ENCODE data around the gene ERC2. TPM values are rescaled to one million over a fixed set of nuclear protein-coding genes. Genes with fewer than 3 reads are reported as not detected.

ERC2 gene
- total RNA-seq, 2 donors from 2014 or later, result 1.2 TPM; not detected in 1

- peaks cover 0 to 9% of the 10 kb centered on the region in 2 donors for H3K4me1 ChIP-seq (ENCODE audit: control insufficient read depth in 1 of 2, low read depth in 2 of 2)
- no peak for ATAC-seq (ENCODE audit: insufficient number of reproducible peaks, low FRiP score, low read depth)
These were observed 330.9 kb downstream of the ERC2 start for GRCh38 chr3:56137415-56137814.

GRCh38 chr3:56136514-56136913 lies 331.8 kb downstream of the ERC2 start:
- DNase-seq (ENCODE audit: low spot score) (no peak), ATAC-seq (ENCODE audit: insufficient number of reproducible peaks, low FRiP score, low read depth) (no peak)
- Histone ChIP-seq H3K4me1 (ENCODE audit: control insufficient read depth in 1 of 2, low read depth in 2 of 2) (peaks cover 0 to 18% of the 10 kb centered on the region in 2 donors), H3K36me3 (no peaks in the 10 kb centered on the region), H3K9me3 (no peaks in the 10 kb centered on the region), H3K4me3 (no peak overlapping the region), H3K27ac (no peak overlapping the region), H3K27me3 (replicated peaks; ENCODE audit: insufficient read depth) (no peaks in the 10 kb centered on the region)
- TF ChIP-seq CTCF (IDR thresholded peaks at IDR 0.05), result no peak

More at GRCh38 chr3:56137415-56137814, 330.9 kb downstream of the ERC2 start:
- Histone ChIP-seq H3K36me3 (no peaks in the 10 kb centered on the region), H3K9me3 (no peaks in the 10 kb centered on the region), H3K27me3 (replicated peaks; ENCODE audit: insufficient read depth) (no peaks in the 10 kb centered on the region), H3K27ac (no peak overlapping the region), H3K4me3 (no peak overlapping the region)
- no peak for DNase-seq (ENCODE audit: low spot score)
- TF ChIP-seq CTCF (IDR thresholded peaks at IDR 0.05), result no peak

GRCh38 chr3:56135941-56136340 lies 332.3 kb downstream of the ERC2 start:
- ATAC-seq (ENCODE audit: insufficient number of reproducible peaks, low FRiP score, low read depth) (no peak), DNase-seq (ENCODE audit: low spot score) (no peak)
- TF ChIP-seq CTCF (IDR thresholded peaks at IDR 0.05), result no peak
- peaks cover 0 to 21% of the 10 kb centered on the region in 2 donors for H3K4me1 ChIP-seq (ENCODE audit: control insufficient read depth in 1 of 2, low read depth in 2 of 2)
- no peak overlapping the region for H3K4me3 ChIP-seq
- no peaks in the 10 kb centered on the region for H3K36me3 ChIP-seq
- no peaks in the 10 kb centered on the region for H3K9me3 ChIP-seq
- no peaks in the 10 kb centered on the region for H3K27me3 ChIP-seq (replicated peaks; ENCODE audit: insufficient read depth)
- H3K27ac ChIP-seq, result no peak overlapping the region

- Histone ChIP-seq H3K4me3 (no peak overlapping the region), H3K27me3 (replicated peaks; ENCODE audit: insufficient read depth) (no peaks in the 10 kb centered on the region), H3K27ac (no peak overlapping the region), H3K4me1 (ENCODE audit: control insufficient read depth in 1 of 2, low read depth in 2 of 2) (peaks cover 0 to 21% of the 10 kb centered on the region in 2 donors), H3K9me3 (no peaks in the 10 kb centered on the region), H3K36me3 (no peaks in the 10 kb centered on the region)
- no peak for ATAC-seq (ENCODE audit: insufficient number of reproducible peaks, low FRiP score, low read depth)
- no peak for DNase-seq (ENCODE audit: low spot score)
- no peak for TF ChIP-seq CTCF (IDR thresholded peaks at IDR 0.05)
These were observed 334.8 kb downstream of the ERC2 start for GRCh38 chr3:56133423-56133822.

GRCh38 chr3:56132762-56133161 lies 335.5 kb downstream of the ERC2 start:
- Histone ChIP-seq H3K27ac (no peak overlapping the region), H3K36me3 (no peaks in the 10 kb centered on the region), H3K9me3 (no peaks in the 10 kb centered on the region), H3K27me3 (replicated peaks; ENCODE audit: insufficient read depth) (no peaks in the 10 kb centered on the region), H3K4me1 (ENCODE audit: control insufficient read depth in 1 of 2, low read depth in 2 of 2) (peaks cover 0 to 21% of the 10 kb centered on the region in 2 donors), H3K4me3 (no peak overlapping the region)
- TF ChIP-seq CTCF (IDR thresholded peaks at IDR 0.05), result no peak
- DNase-seq (ENCODE audit: low spot score) (no peak), ATAC-seq (ENCODE audit: insufficient number of reproducible peaks, low FRiP score, low read depth) (no peak)
